IPS DF 4.7 (cell line): Measurements from ENCODE around the gene NCAPD2.
"Not testable (repeated sequence)": the region's sequence is repeated elsewhere in the genome, so short reads cannot be mapped to it uniquely, and the experiment has no call there.

Experiments used
- DNase-seq: peaks from one replicate; pipeline ENCODE4 v3.0.0-alpha.2; 2013; ENCODE audit warnings: low spot score; ENCODE audit errors: extremely low read depth

Gene NCAPD2

DNA sequence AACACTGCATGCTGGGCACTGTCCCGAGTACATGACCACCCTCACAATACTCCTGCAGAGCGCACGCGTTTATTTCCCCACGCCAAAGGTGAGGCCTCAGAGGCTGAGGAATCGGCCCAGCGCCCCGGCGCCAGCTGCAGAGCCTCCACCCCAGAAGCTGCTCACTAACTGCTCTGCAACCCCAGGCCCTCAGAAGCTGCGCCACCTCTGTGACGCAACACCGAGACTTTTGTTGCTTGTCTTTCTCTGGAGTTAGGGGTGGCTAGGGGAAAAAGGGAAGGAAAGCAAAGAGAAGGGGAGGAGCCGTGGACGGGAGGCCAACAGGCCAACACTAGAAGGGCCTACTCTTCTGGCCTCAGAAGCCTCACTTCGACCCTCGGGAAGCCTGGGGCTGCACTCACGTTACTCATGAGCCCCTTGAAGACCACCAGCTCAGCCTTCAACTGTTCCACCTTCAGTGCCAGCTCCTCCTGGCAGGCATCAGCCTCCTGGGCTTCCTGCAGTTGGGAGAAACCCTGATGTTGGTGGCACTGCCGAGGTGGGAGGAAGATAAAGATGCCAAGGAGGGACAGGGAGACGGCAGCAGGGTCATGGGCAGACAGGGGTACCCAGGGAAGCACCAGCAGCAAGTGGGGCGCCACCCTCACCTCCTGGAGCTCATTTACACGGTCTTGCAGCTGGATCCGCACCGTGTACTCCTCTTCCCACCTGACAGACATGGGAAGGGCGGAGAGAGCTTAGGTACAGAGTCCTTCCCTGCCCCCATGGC lies 56.6 kb downstream of the NCAPD2 start:
- no peak for DNase-seq

DNA sequence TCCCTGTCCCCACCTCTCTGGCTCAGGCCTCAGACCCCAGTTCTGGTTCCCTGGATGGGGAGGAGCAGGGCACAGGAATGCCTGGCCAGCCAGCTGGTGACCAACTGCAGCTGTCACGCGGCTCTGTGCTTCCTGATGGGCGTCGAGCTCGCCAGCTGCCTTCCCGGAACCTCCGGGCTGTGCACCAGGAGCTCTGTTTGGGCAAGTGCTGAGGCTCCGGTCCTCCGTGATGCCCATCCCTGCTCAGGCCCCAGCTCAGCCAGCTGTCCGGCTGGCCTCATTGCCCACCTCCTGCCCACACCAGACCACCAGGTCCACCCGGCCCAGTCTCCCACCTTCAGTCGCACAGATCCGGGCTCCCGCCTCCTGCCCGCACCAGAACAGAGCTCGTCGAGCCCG lies 57.2 kb downstream of the NCAPD2 start:
- no peak for DNase-seq

DNA sequence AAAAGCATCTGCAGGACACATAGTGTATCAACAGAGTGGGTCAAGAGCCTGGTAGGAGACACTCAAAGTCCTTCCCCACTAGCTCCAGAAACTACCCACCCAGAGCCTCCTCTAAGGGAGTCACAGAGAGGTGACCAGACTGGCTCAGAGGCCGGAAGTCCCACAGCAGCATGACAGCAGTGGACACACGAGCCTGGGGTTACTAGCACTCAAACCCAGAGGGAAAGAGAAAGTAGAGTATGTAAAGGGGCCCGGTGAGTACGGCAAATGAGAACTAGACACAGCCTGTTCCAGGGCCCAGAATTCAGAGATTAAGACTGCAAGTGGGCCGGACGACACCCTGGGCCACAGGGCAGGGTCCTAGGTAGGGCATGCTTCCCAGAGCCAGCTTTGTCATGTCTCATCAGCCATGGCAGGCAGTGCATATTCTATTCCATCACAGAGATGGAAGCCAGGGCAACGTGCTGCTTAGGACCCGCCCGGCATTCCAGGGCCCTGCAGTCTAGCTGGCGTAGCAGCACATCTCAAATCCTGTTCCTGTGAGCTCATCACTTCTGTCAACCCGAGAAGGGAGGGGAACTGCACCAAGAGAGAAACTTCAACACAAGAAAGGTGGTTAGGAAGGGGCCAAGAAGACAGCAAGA lies 57.7 kb downstream of the NCAPD2 start:
- DNase-seq = no peak

DNA sequence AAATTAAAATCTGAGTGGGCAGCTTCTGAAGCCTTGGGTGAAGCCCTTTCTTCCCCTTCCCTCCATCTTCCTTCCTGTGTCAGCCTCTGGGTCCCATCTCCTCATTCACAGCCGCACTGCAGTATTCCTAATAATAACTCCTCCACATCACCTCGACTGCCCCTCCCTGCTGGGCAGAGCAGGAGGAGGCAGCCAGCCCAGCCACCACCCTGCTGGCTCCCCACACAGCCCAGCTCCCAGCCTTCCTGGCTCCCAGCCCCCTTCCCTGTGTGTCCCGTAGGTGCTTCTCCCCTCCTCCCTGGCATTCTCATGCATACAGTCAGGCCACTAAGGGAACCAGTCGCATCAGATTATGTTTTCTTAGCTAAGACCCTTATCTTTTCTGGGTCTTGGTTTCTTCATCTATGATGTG lies 58.2 kb downstream of the NCAPD2 start:
- no peak for DNase-seq

DNA sequence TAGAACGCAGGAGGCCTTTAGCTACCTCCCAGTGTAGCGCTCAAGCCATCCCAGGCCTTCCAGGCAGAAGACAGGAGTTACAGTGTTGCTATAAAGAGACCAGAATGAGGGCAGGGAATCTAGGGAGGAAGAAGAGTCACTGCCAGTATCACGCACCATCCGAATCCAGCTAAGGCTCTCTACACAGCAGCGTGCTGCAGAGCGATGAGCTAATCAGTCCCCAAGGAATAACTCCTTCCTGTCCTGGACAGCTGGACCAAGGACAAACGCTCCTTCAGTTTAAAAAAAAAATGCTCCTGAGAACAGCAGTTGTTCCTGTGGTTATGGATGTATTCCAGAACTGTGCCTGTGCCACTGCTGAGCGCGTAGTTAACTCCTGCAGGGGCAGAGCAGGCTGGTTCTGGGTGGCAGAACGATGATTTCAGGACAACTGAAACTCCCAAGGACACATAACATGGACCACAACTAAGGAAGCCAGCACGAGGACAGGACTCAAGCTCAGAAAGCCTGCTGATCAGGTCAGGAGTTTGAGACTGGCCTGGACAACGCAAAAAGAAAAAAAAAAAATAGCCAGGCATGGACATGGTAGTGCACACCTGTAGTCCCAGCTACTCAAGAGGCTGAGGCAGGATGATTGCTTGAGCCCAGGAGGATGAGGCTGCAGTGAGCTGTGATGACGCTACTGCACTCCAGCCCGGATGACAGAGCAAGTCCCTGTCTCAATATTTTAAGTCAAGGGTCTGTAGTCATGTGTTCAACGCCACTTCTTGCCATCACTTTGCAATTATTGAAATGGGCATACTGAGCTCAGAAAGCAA lies 59.4 kb downstream of the NCAPD2 start:
- DNase-seq = no peak

DNA sequence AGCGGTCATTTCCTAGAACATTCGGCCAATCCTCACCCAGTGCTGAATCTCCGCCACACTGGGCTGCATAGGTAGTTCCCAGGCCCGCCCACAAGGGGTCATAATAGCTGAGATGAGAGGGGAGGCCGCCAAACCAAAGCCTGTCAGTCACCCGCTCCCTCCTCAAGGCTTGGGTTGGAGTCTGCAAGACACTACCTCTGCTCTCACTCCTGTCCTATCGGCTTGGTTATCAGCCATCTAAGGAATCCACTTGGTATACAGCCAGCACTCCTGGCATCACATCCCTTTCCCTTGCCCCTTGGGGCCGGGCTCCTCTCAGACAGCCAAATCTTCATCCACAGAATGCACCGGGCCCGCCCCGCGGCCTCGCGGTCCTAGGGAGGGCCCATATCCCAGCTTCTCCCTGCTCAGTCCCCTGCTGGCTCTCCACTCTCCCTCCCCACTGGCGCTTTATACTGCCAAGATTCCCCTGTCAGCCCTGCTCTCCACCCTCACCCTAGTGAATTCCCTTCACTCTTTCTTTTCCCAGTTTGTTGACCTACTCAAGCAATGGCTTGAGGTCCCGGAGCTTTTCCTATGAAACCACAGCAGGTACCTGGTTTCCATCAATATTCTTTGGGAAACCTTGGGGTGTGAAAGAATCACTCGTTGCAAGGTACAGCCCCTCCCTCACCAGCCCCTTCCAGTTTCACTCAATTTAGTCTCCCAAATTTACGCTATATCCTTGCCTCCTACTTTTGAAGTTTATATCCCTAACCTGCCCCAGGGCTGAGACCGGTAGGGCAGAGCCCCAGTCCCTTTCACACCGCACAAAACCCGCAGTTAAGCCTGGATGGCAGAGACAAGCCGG lies 60.5 kb downstream of the NCAPD2 start:
- DNase-seq = no peak

DNA sequence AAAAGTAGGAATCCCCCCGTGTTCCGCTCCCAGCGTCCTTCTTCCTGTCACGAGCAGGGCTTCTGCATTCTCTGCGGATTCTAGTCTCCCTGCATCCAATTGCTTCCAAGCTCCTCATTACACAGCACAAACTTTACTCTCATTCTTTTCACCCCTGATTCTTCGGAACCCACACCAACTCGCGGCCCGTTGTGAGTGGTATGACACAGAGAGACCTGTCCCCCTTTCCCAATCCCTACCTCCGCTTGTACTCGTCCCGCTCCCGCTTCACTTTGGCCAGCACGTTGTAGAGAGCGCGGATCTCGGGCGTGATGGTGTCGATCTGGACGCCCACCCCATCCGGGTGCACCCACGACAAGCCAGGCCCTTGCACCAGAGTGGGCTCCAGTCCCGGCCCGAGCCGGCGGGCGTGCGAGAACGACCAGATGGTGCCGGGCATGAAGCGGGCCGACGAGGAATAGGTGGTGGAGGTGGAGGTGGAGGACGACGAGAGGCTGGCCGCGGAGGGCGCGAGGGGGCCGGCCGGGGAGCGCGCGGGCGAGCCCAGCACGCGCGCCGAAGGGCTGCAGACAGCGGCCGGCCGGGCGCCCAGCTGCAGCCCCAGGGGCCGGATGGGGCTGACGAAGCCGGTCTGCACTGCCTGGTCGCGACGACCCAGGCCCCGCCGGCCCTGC lies 61.3 kb downstream of the NCAPD2 start:
- DNase-seq = no peak

DNA sequence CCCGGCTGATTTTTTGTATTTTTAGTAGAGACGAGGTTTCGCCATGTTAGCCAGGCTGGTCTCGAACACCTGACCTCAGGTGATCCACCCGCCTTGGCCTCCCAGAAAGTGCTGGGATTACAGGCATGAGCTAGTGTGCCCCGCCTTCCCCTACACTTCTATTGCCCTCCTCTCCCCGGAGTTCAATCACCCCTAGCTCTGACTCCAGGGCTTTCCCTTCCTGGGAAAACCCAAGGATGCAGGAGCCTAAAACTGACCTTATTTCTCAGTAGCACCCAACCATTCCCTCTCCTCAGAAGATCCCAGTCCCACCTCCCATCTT lies 62.6 kb downstream of the NCAPD2 start:
- DNase-seq = not testable (repeated sequence)

DNA sequence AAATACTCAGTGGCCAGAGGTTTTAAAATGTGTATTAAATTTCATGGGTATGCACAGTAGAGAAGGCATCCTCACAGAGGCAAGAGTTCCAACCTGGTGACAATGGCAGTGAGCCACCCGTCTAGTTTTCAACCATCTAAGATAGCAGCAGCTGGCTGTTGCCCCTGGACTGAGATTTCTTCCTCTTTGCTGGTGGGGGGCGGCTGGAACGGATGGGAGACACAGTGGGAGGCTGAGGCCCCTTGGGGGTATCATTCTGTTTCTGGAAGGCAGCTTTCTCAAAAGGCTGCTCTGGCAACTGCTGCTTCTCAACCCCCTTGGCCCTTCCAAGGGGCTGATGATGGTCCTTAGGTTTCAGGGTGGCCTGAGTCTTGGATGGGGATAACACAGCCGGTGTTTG lies 63.0 kb downstream of the NCAPD2 start:
- no peak for DNase-seq

DNA sequence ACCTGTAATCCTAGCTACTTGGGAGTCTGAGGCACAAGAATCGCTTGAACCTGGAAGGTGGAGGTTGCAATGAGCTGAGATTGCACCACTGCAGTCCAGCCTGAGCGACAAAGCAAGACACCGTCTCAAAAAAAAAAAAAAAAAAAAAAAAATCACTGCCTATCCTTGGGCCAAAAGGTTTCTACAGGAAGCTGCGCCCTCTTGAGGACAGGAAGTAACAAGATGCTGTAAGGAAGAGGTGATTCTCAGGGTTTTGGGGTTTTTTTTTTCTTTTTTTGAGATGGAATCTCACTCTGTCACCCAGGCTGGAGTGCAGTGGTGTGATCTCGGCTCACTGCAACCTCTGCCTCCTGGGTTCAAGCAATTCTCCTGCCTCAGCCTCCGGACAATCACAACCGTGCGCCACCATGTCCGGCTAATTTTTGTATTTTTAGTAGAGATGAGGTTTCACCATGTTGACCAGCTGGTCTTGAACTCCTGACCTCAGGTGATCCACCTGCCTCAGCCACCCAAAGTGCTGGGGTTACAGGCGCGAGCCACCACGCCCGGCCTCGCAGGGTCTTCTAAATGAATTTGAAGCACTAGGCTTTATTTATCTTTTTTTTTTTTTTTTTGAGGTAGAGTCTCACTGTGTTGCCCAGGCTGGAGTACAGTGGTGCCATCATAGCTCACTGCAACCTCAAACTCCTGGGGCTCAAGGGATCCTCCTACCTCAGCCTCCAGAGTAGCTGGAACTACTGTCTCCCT lies 64.3 kb downstream of the NCAPD2 start:
- DNase-seq = not testable (repeated sequence)

DNA sequence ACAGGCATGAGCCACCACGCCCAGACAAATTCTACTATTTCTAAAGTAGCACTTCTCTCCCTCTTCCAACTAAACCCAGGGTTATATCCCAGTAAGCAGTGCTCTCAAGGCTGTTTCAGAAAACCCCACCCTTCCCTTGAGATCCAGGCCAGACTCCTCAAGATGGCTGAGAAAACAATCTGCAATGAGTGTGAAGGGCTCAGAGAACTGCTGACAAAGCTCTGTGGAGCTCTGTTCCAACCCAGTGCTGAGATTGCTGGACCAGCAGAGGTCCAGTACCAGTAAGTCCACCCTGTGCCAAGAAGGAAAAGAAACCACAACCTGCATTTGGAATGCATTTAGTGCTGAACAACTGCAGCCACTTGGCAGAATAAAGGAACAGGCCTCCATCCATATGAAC lies 65.6 kb downstream of the NCAPD2 start:
- no peak for DNase-seq

DNA sequence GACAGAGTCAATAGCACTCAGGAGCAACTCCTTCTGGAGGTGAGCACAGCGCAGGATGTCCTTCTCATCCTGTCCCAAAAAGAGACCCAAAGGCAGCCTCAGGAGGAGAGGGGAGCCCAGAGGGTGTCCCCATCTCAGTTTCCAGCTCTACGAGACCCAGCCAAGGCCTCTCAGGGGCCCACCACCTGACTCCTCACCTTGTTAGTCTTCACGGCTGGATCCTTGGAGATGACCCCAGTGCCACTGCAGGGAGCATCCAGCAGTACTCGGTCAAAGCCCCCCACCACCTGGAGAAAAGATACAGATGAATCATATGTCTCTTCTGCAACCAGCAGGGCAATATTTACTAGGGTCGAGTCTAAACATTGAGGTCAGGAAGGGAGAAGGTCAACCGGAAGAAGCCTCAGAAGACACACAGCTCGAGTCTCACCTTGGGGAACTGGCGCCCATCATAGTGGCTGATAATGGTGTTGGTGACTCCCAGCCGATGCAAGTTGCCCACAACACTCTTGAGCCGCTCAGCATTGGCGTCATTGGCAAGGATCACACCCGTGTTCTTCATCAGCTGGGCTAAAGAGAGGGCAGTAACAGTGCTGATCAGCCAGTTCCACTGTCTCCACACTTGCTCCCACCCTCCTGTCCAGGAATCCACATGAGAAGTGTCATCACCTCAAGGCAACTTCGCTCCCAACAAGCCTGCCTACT lies 66.8 kb downstream of the NCAPD2 start:
- no peak for DNase-seq

DNA sequence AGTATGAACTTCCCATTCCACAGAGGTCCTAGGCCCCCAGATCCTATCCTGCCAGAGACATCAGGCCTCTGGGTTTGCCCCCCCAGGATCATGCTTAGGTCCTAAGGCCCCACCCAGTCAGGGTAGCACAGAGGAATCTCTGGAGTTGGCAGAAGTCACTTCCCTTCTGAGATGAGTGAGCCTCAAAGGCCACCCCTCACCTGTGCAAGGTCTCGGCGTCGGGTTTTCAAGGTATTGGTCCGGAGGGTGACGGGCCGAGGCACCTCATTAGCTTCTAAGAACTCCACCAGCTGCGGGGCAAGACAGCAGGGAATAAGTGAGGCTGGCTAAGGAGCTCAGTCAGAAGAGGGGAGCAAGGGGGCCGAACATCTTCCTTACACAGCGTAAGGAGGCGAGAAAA lies 69.0 kb downstream of the NCAPD2 start:
- no peak for DNase-seq

DNA sequence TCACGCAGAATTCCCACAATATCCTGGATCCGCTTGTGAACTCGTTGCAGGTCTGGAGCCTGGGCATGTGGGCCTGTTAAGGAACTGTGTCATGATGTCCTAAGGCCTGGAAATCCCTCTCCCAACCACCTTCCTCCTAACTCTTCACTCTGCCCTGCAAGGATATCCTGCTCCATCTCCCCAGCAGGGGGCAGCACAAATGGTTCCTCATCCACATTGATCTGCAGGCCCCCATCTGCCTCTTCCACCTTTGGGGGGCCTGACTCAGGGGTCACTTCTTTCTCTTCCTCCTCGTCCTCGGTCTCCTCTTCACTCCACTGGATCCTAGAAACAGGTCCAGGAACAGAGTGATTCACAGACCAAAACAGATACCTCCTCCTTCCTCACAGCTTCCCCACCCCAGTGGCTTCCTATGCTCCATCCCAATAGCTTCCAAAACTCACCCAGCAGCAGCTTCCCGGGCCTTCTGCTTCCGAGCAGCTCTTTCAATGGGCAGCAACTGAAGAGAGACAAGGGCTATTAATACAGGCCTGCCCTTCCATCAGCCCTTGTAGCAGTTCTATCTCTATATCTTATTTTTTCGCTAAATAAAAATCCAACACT lies 69.6 kb downstream of the NCAPD2 start:
- DNase-seq = no peak

DNA sequence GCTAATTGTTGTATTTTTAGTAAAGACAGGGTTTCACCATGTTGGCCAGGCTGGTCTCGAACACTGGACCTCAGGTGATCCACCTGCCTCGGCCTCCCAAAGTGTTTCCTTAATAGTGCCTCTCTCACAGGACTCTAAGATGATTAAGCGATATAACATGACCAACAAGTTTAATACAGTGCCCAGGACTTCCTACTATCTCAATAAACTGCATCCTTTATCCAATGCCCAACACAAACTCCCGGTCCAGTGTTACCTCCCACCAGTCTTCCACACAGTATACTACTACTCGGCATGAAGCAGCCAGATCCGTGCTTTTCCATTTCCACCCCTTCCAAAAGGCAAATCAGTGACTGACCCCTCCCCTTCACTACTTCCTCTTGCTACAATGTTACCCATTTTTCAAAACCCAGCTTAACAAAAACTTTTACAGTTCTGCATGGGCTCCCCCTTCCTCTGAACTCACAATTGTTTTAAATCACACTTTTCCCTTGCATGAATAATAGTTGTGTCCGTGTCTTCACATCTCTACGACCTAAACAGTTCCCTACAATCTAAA lies 73.3 kb downstream of the NCAPD2 start:
- no peak for DNase-seq

DNA sequence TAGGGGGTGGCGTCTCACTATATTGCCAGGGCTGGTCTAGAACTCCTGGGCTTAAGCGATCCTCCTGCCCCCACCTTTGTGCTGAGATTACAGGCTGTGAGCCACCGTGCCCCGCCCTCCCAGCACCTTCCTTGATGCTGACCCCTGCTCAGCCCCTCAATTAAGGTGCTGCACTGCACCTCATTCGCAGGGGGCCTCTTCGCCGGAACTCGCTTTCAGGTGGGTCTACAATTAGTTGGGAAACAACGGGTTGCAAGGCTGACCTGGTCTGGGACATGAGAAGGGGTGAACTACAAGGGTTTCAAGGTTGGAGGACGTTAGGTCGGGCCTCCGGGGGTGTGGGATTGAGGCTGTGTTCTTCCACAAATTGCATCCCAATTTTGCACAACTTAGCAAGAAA lies 75.4 kb downstream of the NCAPD2 start:
- no peak for DNase-seq

DNA sequence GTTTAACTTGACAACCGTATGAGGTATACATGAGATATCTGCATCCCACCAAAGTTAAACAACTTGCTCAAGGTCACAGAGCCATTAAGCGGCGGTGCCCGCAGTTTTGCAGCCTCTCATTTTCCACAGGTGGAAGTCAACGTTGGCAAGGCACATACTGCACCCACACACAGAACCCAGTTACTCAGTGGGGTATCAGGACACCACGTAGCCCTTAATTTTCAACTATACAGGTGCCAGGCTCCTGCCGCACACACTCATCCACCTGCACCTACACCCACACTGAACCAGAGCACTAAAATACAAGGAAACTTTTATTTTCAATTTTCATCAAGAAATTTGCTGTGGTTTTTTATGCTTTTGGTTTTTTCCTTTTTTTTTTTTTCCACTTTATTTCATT lies 75.9 kb downstream of the NCAPD2 start:
- no peak for DNase-seq

DNA sequence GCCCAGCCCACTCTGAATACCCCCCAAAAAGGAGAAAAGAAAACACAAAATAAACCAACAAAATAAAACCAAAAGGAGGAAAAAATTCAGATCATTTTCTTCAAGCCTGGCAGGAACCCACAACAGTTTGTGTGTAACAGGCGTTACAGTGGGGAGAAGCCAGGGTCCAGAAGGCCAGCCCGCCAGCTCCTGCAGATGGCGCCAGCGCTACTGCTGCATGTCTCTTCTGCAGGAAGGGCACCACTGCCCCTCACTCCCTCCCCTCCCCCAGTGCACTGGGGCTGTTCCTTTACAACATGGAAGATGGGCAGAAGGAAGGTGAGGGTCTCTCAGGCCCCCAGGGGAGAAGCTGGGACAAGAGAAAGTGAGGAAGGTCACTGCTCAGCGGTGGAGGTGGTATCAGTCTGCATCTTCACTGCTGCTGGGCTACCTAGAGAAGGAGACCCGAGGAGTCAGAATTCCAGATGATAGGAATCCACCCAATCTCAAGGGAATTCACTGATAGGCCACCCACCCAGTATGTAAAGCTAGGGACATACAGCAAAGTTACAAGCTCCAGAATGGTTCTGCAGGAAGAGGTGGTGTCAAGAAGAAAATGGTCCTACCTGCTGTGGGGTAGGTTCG lies 76.5 kb downstream of the NCAPD2 start:
- no peak for DNase-seq

DNA sequence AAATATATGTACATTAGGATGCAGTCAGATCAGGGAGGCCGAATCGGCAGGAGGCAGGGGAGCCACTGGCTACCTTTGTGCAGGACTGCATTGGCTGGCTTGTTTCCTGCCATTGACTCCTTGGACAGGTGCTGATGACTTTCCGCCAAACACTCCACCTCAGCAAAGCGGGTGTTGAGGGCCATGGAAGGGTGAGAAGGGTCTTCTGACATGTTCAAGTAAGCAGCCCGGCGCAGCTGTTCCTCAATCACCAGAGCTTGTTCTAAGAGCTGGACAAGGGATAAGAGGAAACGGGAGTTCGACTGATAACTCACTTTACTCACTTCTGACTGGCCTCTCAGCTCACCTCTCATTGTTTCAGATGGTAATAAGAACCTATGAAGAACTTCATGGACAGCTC lies 79.1 kb downstream of the NCAPD2 start:
- no peak for DNase-seq
